ENCODE measurements around the gene CSNK1D.

CSNK1D gene

GRCh38 chr17:82238472-82239201 lies 34.9 kb downstream of the CSNK1D start:
- DNase-seq: no peak

- DNase-seq: no peak
These were observed 35.6 kb downstream of the CSNK1D start for GRCh38 chr17:82237746-82238471.

GRCh38 chr17:82237083-82237745 lies 36.3 kb downstream of the CSNK1D start:
- no peak for DNase-seq

GRCh38 chr17:82236142-82236971 lies 37.1 kb downstream of the CSNK1D start:
- no peak for DNase-seq

- DNase-seq: no peak
These were observed 37.7 kb downstream of the CSNK1D start for GRCh38 chr17:82235775-82236141.

- DNase-seq: no peak
These were observed 38.3 kb downstream of the CSNK1D start for GRCh38 chr17:82235056-82235774.

- DNase-seq: no peak
These were observed 39.1 kb downstream of the CSNK1D start for GRCh38 chr17:82234211-82235055.

- no peak for DNase-seq
These were observed 40.4 kb downstream of the CSNK1D start for GRCh38 chr17:82232876-82233785.

GRCh38 chr17:82232322-82232820 lies 41.1 kb downstream of the CSNK1D start:
- DNase-seq: no peak

- no peak for DNase-seq
These were observed 41.8 kb downstream of the CSNK1D start for GRCh38 chr17:82231562-82232321.

- DNase-seq: no peak
These were observed 42.3 kb downstream of the CSNK1D start for GRCh38 chr17:82231312-82231561.

GRCh38 chr17:82230609-82231311 lies 42.7 kb downstream of the CSNK1D start:
- DNase-seq: no peak

- no peak for DNase-seq
These were observed 43.5 kb downstream of the CSNK1D start for GRCh38 chr17:82229698-82230608.

- no peak for DNase-seq
These were observed 44.4 kb downstream of the CSNK1D start, which contains the start of gene SLC16A3 for GRCh38 chr17:82228842-82229697. Gene SLC16A3, plus strand, starts transcription at chr17:82229042. Its CDS starts 6,967 bp downstream, at chr17:82236009.

- DNase-seq: no peak
These were observed 45.1 kb downstream of the CSNK1D start for GRCh38 chr17:82228278-82228841.

- DNase-seq: no peak
These were observed 45.7 kb downstream of the CSNK1D start for GRCh38 chr17:82227629-82228277.
